Measurements from ENCODE around the gene TSPAN33. TPM values are rescaled to one million over a fixed set of nuclear protein-coding genes. Genes with fewer than 3 reads are reported as not detected.

Gene TSPAN33
- total RNA-seq, 4 donors from 2014 or later: 2.0 to 10.5 (median 6.3) TPM

DNA sequence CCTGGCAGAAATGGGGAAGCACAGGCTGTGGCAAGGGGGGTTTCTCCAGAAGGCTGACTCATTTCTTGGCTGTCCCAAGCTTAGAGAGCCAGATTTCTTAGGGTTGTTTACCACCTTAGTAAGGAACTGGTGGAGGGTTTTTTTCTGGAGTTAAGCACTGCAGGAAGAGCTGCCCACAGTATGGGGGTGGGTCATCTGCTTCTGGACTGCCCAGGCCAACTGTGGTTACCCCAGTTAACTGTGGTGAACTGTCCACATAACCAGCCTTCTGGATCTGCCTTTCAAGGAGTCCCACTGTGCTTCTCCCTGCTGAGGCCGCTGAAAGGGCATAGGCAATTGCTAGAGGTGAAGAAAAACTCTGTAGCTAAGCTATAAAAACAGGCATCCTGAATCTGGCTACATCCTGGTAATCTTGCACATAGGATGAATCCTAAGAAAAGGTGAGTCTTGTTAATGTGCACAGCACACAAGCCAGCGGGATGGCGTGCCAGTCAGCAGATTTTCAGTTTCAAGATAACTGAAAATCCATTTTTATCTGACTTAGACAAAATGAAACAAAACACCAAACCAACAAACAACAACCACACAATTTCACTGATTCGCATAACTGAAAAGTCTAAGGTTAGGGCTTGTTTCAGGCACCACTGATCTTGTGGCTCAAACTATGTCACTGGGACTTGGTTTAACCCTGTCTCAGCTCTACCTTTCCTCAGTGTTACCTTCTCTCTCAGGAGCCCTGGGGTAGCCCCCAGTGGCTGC, 21.6 kb upstream of the TSPAN33 start:
- no peak overlapping the region for H3K27ac ChIP-seq
- 79 to 81% methylated on average over 4 of the region's 4 CpGs for WGBS, 2 donors
- TF ChIP-seq, protein P1, sequence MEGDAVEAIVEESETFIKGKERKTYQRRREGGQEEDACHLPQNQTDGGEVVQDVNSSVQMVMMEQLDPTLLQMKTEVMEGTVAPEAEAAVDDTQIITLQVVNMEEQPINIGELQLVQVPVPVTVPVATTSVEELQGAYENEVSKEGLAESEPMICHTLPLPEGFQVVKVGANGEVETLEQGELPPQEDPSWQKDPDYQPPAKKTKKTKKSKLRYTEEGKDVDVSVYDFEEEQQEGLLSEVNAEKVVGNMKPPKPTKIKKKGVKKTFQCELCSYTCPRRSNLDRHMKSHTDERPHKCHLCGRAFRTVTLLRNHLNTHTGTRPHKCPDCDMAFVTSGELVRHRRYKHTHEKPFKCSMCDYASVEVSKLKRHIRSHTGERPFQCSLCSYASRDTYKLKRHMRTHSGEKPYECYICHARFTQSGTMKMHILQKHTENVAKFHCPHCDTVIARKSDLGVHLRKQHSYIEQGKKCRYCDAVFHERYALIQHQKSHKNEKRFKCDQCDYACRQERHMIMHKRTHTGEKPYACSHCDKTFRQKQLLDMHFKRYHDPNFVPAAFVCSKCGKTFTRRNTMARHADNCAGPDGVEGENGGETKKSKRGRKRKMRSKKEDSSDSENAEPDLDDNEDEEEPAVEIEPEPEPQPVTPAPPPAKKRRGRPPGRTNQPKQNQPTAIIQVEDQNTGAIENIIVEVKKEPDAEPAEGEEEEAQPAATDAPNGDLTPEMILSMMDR (IDR thresholded peaks at IDR 0.05): no peak
- TF ChIP-seq EP300 (IDR thresholded peaks at IDR 0.05) (no peak), POLR2A (IDR thresholded peaks at IDR 0.05) (no peak)
- H3K36me3 ChIP-seq: no peaks in the 10 kb centered on the region
- peaks cover 0 to 9% of the 10 kb centered on the region in 2 donors for H3K27me3 ChIP-seq
- peaks cover 0 to 19% (median 0%) of the 10 kb centered on the region in 4 donors for H3K9me3 ChIP-seq
- no peak overlapping the region for H3K4me3 ChIP-seq
- no peak for DNase-seq (ENCODE audit: low spot score in 2 of 2)
- H3K4me1 ChIP-seq: peaks cover 0 to 5% (median 0%) of the 10 kb centered on the region in 4 donors

DNA sequence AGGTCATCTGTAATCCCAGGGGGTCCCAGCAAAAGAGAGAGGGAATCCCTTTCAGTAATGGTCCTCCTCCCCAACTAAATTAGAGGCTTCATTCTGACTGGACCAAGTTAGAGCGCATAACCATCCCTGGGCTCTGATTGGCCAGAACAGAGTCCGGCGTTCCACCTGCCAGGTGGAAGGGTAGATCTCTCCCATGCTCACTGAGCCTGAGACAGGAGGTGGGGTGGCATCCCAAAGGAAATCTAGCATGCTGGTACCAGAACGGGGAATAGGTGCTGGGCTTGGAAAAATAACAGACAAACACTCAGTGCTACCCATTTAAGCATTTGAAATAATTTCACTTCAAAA, 21.0 kb upstream of the TSPAN33 start:
- TF ChIP-seq EP300 (IDR thresholded peaks at IDR 0.05) (no peak), POLR2A (IDR thresholded peaks at IDR 0.05) (no peak)
- TF ChIP-seq, protein P1 (IDR thresholded peaks at IDR 0.05): no peak
- DNase-seq (ENCODE audit: low spot score in 2 of 2): no peak
- 90 to 93% methylated on average over 4 of the region's 4 CpGs for WGBS, 2 donors
- Histone ChIP-seq H3K4me1 (peaks cover 0 to 5% (median 0%) of the 10 kb centered on the region in 4 donors), H3K36me3 (no peaks in the 10 kb centered on the region), H3K27me3 (peaks cover 0 to 9% of the 10 kb centered on the region in 2 donors), H3K9me3 (peaks cover 0 to 19% (median 0%) of the 10 kb centered on the region in 4 donors), H3K27ac (no peak overlapping the region), H3K4me3 (no peak overlapping the region)

DNA sequence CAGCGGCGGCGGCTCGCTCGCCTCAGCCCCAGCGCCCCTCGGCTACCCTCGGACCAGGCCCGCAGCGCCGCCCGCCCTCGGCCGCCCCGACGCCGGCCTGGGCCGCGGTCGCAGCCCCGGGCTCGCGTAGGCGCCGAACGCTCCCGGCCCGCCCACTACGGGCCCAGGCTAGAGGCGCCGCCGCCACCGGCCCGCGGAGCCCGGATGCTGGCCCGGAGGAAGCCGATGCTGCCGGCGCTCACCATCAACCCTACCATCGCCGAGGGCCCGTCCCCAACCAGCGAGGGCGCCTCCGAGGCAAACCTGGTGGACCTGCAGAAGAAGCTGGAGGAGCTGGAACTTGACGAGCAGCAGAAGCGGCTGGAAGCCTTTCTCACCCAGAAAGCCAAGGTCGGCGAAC, 18.2 kb upstream of the TSPAN33 start:
- Histone ChIP-seq H3K27me3 (peaks cover 0 to 9% of the 10 kb centered on the region in 2 donors), H3K36me3 (no peaks in the 10 kb centered on the region), H3K9me3 (peaks cover 0 to 4% (median 0%) of the 10 kb centered on the region in 4 donors), H3K4me1 (peaks cover 0 to 5% (median 0%) of the 10 kb centered on the region in 4 donors), H3K4me3 (no peak overlapping the region), H3K27ac (no peak overlapping the region)
- no peak for DNase-seq (ENCODE audit: low spot score in 2 of 2)
- WGBS, 2 donors: 58 to 66% methylated on average over 11 to 14 of the region's 50 CpGs
- TF ChIP-seq EP300 (IDR thresholded peaks at IDR 0.05) (no peak), POLR2A (IDR thresholded peaks at IDR 0.05) (no peak)
- TF ChIP-seq, protein P1 (IDR thresholded peaks at IDR 0.05): no peak

DNA sequence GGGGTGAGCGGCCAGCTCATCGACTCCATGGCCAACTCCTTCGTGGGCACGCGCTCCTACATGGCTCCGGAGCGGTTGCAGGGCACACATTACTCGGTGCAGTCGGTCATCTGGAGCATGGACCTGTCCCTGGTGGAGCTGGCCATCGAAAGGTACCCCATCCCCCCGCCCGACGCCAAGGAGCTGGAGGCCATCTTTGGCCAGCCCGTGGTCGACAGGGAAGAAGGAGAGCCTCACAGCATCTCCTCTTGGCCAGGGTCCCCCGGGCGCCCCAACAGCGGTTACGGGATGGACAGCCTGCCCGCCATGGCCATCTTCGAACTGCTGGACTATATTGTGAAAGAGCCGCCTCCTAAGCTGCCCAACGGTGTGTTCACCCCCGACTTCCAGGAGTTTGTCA, 17.4 kb upstream of the TSPAN33 start:
- Histone ChIP-seq H3K36me3 (no peaks in the 10 kb centered on the region), H3K4me3 (no peak overlapping the region), H3K27ac (no peak overlapping the region), H3K4me1 (peaks cover 0 to 5% (median 0%) of the 10 kb centered on the region in 4 donors), H3K27me3 (peaks cover 0 to 9% of the 10 kb centered on the region in 2 donors), H3K9me3 (no peaks in the 10 kb centered on the region)
- TF ChIP-seq POLR2A (IDR thresholded peaks at IDR 0.05) (no peak), EP300 (IDR thresholded peaks at IDR 0.05) (no peak)
- TF ChIP-seq, protein P1 (IDR thresholded peaks at IDR 0.05): no peak
- DNase-seq (ENCODE audit: low spot score in 2 of 2): no peak
- 95% methylated on average over 20 to 24 of the region's 24 CpGs for WGBS, 2 donors

DNA sequence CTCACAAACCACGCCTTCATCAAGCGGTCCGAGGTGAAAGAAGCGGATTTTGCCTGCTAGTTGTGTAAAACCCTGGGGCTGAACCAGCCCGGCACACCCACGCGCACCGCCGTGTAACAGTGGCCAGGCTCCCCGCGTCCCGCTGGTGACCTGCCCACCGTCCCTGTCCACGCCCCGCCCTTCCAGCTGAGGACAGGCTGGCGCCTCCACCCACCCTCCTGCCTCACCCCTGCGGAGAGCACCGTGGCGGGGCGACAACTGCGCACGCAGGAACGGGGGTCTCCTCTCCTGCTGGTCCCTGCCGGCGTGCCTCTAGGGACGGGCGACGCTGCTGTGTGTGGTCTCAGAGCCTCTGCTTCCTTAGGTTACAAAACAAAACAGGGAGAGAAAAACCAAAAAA, 16.9 kb upstream of the TSPAN33 start:
- H3K4me1 ChIP-seq: peaks cover 0 to 2% (median 0%) of the 10 kb centered on the region in 4 donors
- H3K9me3 ChIP-seq: no peaks in the 10 kb centered on the region
- WGBS, 2 donors: 92% methylated on average over 27 to 28 of the region's 28 CpGs
- H3K36me3 ChIP-seq: no peaks in the 10 kb centered on the region
- TF ChIP-seq, protein P1 (IDR thresholded peaks at IDR 0.05): no peak
- no peak for TF ChIP-seq POLR2A (IDR thresholded peaks at IDR 0.05)
- no peak for TF ChIP-seq EP300 (IDR thresholded peaks at IDR 0.05)
- H3K27me3 ChIP-seq: peaks cover 0 to 9% of the 10 kb centered on the region in 2 donors
- H3K4me3 ChIP-seq: no peak overlapping the region
- no peak for DNase-seq (ENCODE audit: low spot score in 2 of 2)
- no peak overlapping the region for H3K27ac ChIP-seq
